NCI-H146 treated with DMSO at 0.1 percent for 48 hours (cell line): ENCODE measurements around the gene EIF2B4.
A peak's percentile ranks its signal among the peaks of the same experiment; 100 is the strongest.

Source experiments
- DNase-seq: peaks from one replicate; lab custom pipeline; 2025; ENCODE audit not compliant: unreplicated experiment; lab: John Stamatoyannopoulos, UW

The EIF2B4 gene

GRCh38 chr2:27370026-27370815 lies at the start of gene EIF2B4, which contains the start of gene SNX17:
Gene EIF2B4, minus strand, starts transcription at chr2:27370338. Its CDS starts 24 bp downstream, at chr2:27370314.
Gene SNX17, plus strand, starts transcription at chr2:27370616. Its CDS starts 128 bp downstream, at chr2:27370744.
- peak; percentile 97 for DNase-seq

- DNase-seq = no peak
These were observed 46.0 kb upstream of the EIF2B4 start for GRCh38 chr2:27416151-27416550.

- DNase-seq = no peak
These were observed 42.4 kb upstream of the EIF2B4 start for GRCh38 chr2:27412419-27413152.

- peak; percentile 93 for DNase-seq
These were observed 39.4 kb upstream of the EIF2B4 start, which contains the start of gene PPM1G for GRCh38 chr2:27409321-27410073. Gene PPM1G, minus strand, starts transcription at chr2:27409591. Its CDS starts 169 bp downstream, at chr2:27409422.

- DNase-seq = no peak
These were observed 38.6 kb upstream of the EIF2B4 start for GRCh38 chr2:27408601-27409320.

GRCh38 chr2:27407798-27408491 lies 37.8 kb upstream of the EIF2B4 start:
- peak; percentile 44 for DNase-seq

- DNase-seq = no peak
These were observed 30.4 kb upstream of the EIF2B4 start for GRCh38 chr2:27400348-27401135.

GRCh38 chr2:27398962-27399361 lies 28.8 kb upstream of the EIF2B4 start:
- no peak for DNase-seq

- DNase-seq = no peak
These were observed 23.1 kb upstream of the EIF2B4 start for GRCh38 chr2:27393225-27393624.

- no peak for DNase-seq
These were observed 20.9 kb upstream of the EIF2B4 start for GRCh38 chr2:27390822-27391679.

GRCh38 chr2:27381577-27382181 lies 11.5 kb upstream of the EIF2B4 start:
- DNase-seq = no peak

- DNase-seq = peak; percentile 70
These were observed 10.7 kb upstream of the EIF2B4 start, which contains the start of gene ZNF513 for GRCh38 chr2:27380626-27381545. Gene ZNF513, minus strand, starts transcription at chr2:27380734. Its CDS starts 208 bp downstream, at chr2:27380526.

- no peak for DNase-seq
These were observed 9.9 kb upstream of the EIF2B4 start for GRCh38 chr2:27379836-27380625.

GRCh38 chr2:27379383-27379835 lies 9.3 kb upstream of the EIF2B4 start:
- no peak for DNase-seq

GRCh38 chr2:27378809-27379290 lies 8.7 kb upstream of the EIF2B4 start:
- DNase-seq = no peak
